T-helper 9 cell (primary cell): ENCODE data around the gene RAVER2.
"Not testable (repeated sequence)": the region's sequence is repeated elsewhere in the genome, so short reads cannot be mapped to it uniquely, and the experiment has no call there.

Source experiments
- DNase-seq: peaks from one replicate; pipeline ENCODE4 v3.0.0-alpha.2; 2020

Gene RAVER2

GRCh38 chr1:64748222-64748621 lies 3.3 kb downstream of the RAVER2 start:
- no peak for DNase-seq

- DNase-seq, result no peak
Measured at GRCh38 chr1:64748706-64749105, 3.8 kb downstream of the RAVER2 start.

- DNase-seq, result no peak
Measured at GRCh38 chr1:64750092-64750491, 5.2 kb downstream of the RAVER2 start.

GRCh38 chr1:64750875-64751274 lies 6.0 kb downstream of the RAVER2 start:
- no peak for DNase-seq

GRCh38 chr1:64754173-64754572 lies 9.3 kb downstream of the RAVER2 start:
- DNase-seq, result no peak

- DNase-seq, result no peak
Measured at GRCh38 chr1:64755361-64755760, 10.5 kb downstream of the RAVER2 start.

- DNase-seq, result no peak
Measured at GRCh38 chr1:64756770-64757169, 11.9 kb downstream of the RAVER2 start.

GRCh38 chr1:64757213-64757612 lies 12.3 kb downstream of the RAVER2 start:
- no peak for DNase-seq

GRCh38 chr1:64758233-64758632 lies 13.4 kb downstream of the RAVER2 start:
- no peak for DNase-seq

GRCh38 chr1:64759968-64760367 lies 15.1 kb downstream of the RAVER2 start:
- no peak for DNase-seq

- DNase-seq, result no peak
Measured at GRCh38 chr1:64765012-64765411, 20.1 kb downstream of the RAVER2 start.

GRCh38 chr1:64765826-64766225 lies 21.0 kb downstream of the RAVER2 start:
- DNase-seq, result no peak

GRCh38 chr1:64766429-64766828 lies 21.6 kb downstream of the RAVER2 start:
- DNase-seq, result no peak

- DNase-seq, result no peak
Measured at GRCh38 chr1:64769482-64769881, 24.6 kb downstream of the RAVER2 start.

- DNase-seq, result no peak
Measured at GRCh38 chr1:64769971-64770370, 25.1 kb downstream of the RAVER2 start.

GRCh38 chr1:64773306-64773705 lies 28.4 kb downstream of the RAVER2 start:
- not testable (repeated sequence) for DNase-seq

- DNase-seq, result no peak
Measured at GRCh38 chr1:64775113-64775512, 30.2 kb downstream of the RAVER2 start.

GRCh38 chr1:64782044-64782443 lies 37.2 kb downstream of the RAVER2 start:
- not testable (repeated sequence) for DNase-seq

GRCh38 chr1:64782848-64783247 lies 38.0 kb downstream of the RAVER2 start:
- DNase-seq, result not testable (repeated sequence)

GRCh38 chr1:64790832-64791487 lies 46.1 kb downstream of the RAVER2 start:
- no peak for DNase-seq

- DNase-seq, result no peak
Measured at GRCh38 chr1:64798872-64799271, 54.0 kb downstream of the RAVER2 start.

- no peak for DNase-seq
Measured at GRCh38 chr1:64801851-64802523, 57.1 kb downstream of the RAVER2 start.

- DNase-seq, result no peak
Measured at GRCh38 chr1:64809309-64809708, 64.4 kb downstream of the RAVER2 start.

- no peak for DNase-seq
Measured at GRCh38 chr1:64810001-64810400, 65.1 kb downstream of the RAVER2 start.

GRCh38 chr1:64811131-64811530 lies 66.3 kb downstream of the RAVER2 start:
- no peak for DNase-seq
